Fibroblast of skin of back (primary cell): ENCODE measurements around the gene PCLO.

Experiments used
- DNase-seq: peaks from one replicate; pipeline ENCODE4 v3.0.0-alpha.2; 2013

The PCLO gene

GRCh38 chr7:83036130-83036529, 126.6 kb downstream of the PCLO start:
- DNase-seq = no peak

- no peak for DNase-seq
Observed at GRCh38 chr7:83032195-83032594, 130.5 kb downstream of the PCLO start.

GRCh38 chr7:83023817-83024665, 138.6 kb downstream of the PCLO start:
- peak; percentile 7 for DNase-seq

DNA sequence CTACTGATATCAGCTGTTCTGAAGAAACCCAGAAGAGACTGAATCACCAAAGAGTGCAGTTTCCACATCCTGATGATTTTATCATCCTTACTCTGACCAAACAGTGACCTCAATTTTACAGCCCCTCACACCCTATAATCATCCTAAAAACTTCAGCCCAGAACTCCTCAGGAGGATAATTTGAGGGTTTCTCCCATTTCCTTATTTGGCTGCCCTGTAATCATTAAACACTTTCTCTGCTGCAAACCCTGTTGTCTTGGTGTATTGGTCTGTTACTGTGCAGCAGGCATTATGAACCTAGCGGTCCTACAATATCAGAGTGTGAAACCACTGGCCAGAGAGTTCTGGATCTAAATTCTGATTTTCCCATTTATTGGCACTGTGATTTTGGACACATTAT, 141.7 kb downstream of the PCLO start:
- DNase-seq = no peak

DNA sequence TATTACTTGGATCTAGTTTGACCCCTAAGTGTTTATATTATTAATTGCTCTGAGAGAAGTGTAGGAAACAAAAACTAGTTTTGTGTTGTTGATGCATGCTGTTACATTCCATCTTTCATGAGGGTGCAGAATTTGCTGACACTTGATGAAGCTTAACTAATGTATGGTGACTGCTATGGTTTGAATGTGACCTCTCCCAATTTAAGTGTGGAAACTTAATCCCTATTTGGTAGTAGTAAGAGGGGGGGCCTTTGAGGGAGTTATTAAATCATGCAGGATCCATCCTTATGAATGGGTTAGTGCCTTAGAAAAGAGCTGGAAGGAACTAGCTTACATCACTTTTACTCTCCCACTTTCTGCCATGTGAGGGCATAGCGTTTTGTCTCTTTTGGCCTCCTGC, 142.5 kb downstream of the PCLO start:
- no peak for DNase-seq

GRCh38 chr7:83015916-83016315, 146.8 kb downstream of the PCLO start:
- DNase-seq = no peak

DNA sequence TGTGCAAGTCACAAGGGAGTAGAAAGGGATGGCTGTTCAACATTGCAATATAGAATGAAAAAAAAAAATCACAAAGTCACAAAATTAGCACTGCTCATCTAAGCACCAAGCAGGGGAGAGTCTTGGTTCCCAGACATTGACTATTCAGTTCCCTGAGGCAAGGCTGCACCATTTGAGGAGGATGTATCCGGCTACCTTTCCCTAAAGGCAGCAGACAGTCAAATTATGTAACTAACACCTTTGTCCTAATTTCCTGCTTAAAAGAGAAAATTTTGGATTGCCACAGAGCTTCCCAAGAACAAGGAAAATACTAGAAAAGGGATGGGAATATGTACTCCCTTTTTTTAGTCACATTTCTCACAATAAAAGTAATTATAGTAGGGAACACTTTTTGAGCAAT, 148.1 kb downstream of the PCLO start:
- DNase-seq = no peak

GRCh38 chr7:83011954-83012353, 150.7 kb downstream of the PCLO start:
- no peak for DNase-seq

- DNase-seq = no peak
Observed at GRCh38 chr7:83005410-83005809, 157.3 kb downstream of the PCLO start.

DNA sequence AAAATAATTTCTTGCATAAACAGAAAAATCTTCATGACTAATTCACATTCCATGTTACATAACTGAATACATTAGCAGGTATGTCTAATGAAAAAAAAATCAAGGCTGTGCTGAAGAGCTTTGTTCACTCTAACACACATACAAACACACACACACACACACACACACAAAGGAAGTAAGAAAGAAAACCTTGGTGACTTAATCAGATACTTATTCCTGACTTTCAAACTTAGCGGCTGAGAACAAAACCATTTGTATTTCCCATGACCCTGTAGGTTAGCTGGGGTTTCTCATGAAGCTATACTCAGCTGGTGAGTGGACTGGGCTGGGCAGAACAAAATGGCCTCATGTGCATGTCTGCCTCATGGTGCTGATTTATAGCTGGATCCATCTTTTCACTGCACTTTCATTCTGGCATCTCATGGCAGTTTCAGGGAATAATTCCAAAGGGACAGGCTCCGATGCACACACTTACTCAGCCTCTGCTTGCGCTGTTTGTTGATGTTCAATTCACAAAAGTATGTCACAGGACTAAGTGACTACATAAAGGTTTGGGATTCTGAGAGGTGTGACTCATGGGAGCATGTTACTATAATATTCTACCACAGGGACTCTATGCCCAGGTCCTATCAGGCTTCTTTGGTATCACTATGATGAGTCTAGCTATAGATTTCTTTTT, 161.2 kb downstream of the PCLO start:
- DNase-seq = no peak

- no peak for DNase-seq
Observed at GRCh38 chr7:82998436-82998835, 164.2 kb downstream of the PCLO start.

DNA sequence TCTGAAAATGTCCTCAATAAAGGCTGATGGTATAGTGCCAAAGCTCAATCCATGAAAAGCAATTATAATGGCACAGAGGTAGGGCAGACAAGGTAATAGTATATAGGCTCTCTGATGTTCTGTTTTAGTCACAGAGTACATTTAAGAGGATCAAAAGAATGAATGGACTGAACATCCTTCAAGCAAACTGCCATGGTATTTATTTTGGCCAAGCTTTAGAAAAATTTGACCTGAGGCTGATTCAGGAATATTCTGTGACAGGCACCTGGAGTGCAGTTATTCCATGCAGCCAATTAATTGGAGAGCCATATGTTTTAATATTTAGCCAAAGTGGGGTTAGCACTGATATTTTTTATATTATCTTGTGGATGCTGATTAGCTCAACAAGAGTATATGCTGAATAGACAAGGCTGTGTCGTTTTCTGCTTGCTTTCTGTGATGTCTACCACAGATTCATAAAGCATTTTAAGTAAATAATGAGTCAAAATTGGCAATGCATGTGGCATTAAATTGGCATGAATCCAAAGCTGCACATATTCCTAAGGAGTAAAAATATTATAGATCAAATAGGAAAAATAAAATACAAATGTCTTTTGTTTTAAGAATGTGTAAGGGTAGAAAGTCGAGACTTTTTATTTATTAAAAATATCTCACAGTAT, 177.4 kb downstream of the PCLO start:
- DNase-seq = no peak

DNA sequence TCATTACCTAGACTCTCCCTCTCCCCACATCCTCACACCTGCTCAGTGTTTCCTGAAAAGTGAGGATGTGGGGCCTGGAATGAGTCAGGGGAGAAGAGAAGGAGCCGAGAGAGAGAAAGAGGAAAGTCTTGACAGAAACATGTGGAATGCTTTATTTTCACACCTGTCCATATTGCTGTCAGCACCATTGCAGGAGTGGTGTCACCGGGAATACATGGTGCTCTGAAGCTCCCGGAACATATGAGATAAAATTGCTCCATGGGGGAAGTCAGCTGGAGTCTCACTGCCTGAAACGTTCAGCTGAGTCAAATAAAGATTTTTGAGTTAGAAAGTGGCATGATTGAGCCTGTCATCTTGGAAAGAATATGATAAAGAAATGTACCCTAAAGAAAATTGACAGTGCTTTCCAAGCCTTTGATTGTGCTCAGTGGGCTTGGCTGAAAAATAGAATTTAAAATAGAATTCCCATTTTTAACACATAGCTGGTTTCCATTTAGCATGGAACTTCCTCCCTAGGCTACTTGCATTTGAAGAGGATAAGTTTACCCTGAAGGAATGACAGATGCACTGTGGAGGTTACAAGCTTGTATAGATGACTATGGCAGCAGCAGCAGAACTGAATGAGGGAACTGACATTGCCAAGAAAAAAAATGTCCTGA, 182.4 kb downstream of the PCLO start:
- DNase-seq = no peak

DNA sequence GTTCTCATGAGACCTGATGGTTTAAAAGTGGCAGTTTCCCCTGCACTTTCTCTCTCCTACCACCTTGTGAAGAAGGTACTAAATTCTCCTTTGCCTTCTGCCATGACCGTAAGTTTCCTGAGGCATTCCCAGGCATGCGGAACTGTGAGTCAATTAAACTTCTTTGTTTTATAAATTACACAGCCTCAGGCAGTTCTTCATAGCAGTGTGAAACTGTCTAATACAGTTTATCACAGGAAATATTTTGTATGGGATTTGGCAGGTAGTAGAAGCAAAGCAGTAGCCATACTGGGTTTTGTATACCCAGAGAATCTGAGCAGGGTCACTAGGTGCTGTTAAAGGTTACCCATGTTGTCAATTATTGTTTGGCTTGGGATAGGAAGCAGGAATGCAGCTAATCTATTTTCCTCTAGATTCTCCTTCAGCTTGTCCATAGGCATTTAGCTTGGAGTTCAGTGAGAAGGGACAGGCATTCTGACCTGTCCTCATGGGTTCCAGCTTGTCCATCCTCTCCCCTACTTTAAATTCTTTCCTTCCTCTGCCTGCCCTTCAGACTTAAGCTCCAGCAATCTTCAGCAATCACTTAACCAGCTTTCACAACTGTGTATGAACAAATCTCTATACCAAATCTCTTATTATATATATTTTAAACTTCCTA, 186.7 kb downstream of the PCLO start:
- no peak for DNase-seq

GRCh38 chr7:82972135-82972534, 190.5 kb downstream of the PCLO start:
- no peak for DNase-seq

- no peak for DNase-seq
Observed at GRCh38 chr7:82965088-82966036, 197.3 kb downstream of the PCLO start.

- no peak for DNase-seq
Observed at GRCh38 chr7:82964150-82964882, 198.4 kb downstream of the PCLO start.

- DNase-seq = no peak
Observed at GRCh38 chr7:82961240-82961639, 201.4 kb downstream of the PCLO start.

GRCh38 chr7:82959528-82959927, 203.2 kb downstream of the PCLO start:
- no peak for DNase-seq

GRCh38 chr7:82957521-82957920, 205.2 kb downstream of the PCLO start:
- no peak for DNase-seq
